Myocyte (in vitro differentiated cells): ENCODE results near the gene SCD. TPM values are rescaled to one million over a fixed set of nuclear protein-coding genes. Genes with fewer than 3 reads are reported as not detected.
A peak's percentile ranks its signal among the peaks of the same experiment; 100 is the strongest.

Experiments
- DNase-seq: peaks from one replicate; pipeline ENCODE4 v3.0.0-alpha.2; 2012; ENCODE audit warnings: low read depth
- total RNA-seq: library from RNA; depleted of rRNA; stranded (reverse); fragments of >200 nt; gene quantifications from 2 replicates; pipeline ENCODE4 v1.2.3, GENCODE V29; 2014

The SCD gene
- total RNA-seq, 1 donor from 2014 or later, result 937 TPM

DNA sequence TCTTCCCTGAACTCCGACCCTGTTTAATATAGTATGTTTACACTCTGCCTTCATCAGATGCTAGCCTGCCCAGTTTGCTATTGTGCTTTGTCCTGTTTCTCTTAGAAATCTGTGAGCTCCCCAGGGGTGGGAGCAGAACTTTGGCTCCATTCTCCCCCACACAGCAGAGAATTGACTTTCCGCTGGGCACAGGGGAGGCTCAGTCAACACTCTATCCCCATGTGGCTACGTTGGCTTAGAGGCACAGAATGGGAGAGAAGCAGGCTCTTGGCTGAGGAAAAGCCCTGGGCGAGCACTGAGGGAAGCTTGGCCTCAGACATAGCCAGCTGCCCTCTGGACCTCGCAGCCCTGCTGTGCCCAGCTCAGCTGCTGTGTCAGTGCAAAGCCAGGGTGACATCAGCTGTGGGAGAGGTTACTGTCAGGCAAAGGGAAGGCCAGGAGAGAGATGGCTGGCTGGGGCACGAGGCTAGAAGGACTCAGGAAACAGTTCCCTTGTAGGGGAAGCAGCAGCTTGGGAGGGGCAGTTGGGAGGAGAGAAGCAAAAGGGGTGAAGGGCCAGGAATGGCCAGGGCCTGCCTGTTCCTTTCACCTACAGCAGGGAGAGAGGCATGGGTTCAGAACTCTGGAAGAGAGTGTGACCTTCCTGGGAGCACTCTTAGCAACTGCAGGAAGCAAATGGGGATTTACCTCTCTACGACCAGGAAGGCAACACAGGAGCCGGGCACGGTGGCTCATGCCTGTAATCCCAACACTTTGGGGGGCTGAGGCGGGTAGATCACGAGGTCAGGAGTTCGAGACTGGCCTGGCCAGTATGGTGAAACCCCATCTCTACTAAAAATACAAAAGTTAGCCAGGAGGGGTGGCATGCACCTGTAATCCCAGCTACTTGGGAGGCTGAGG, 5.8 kb upstream of the SCD start:
- DNase-seq, result peak; percentile 93

DNA sequence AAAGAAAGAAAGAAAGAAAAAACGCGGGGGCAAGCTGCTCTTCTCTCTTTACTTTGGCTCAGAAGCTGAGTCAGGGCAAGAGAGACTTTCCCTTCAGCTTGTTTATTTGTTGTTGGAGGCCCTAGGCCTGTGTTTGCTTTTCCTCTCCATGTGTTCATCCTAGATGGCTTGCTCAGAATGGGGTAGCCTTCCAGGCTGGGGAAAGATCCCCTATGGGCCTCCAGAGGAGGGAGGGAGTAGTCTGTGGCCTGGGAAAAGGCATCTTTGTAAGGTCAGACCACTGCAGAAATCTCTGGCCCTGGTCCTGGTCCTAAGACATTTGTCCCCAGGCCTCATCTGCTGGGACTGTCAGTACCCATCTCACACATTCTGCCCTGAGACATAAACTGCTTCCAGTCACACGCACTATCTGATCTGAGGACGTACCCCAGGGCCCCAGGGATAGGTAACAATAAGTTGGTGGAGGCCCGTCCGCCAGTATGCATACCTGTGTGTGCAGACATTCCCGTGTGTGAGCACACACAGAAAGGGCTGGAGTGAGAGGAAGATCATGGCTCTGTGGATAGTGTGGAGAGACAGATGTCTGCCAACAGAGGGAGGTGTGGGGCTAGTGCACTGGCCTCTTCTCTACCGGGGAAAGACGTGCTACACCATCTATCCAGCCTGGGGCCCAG, 4.9 kb upstream of the SCD start:
- peak; percentile 67 for DNase-seq

DNA sequence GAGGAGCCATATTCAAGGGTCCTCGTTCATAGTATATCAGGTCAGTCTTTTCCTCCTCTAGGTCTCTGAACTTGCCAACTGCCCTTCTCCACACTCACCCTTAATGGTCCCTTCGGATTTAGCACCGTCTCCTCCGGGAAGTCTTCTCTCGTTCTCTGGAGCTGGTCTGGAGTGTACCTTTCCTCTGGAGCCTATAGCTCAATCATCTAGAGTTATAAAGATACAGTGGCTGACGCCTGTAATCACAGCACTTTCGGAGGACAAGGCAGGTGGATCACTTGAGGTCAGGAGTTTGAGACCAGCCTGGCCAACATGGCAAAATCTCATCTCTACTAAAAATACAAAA, 4.4 kb upstream of the SCD start:
- no peak for DNase-seq

DNA sequence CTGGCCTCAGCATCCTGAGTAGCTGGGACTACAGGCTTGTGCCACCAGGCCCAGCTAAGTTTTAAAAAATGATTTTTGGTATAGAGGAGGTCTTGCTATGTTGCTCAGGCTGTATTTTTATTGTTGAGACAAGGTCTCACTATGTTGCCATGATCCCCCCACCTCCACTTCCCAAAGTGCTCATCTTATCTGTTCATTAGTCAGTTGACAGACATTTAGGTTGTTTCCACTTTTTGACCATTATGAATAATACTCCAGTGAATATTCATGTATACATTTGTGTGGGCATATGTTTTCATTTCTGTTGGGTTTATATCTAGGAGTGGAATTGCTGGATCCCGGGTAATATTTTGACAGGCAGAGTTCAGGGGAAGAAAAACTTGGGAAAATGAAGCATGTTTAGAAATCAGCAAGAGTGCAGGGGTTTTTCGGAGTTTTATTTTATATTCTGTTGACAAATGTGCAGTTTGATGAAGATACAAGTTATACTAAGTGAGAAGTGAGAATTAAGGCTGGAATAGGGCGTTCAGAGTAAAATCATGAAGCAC, 2.7 kb upstream of the SCD start:
- DNase-seq, result no peak

DNA sequence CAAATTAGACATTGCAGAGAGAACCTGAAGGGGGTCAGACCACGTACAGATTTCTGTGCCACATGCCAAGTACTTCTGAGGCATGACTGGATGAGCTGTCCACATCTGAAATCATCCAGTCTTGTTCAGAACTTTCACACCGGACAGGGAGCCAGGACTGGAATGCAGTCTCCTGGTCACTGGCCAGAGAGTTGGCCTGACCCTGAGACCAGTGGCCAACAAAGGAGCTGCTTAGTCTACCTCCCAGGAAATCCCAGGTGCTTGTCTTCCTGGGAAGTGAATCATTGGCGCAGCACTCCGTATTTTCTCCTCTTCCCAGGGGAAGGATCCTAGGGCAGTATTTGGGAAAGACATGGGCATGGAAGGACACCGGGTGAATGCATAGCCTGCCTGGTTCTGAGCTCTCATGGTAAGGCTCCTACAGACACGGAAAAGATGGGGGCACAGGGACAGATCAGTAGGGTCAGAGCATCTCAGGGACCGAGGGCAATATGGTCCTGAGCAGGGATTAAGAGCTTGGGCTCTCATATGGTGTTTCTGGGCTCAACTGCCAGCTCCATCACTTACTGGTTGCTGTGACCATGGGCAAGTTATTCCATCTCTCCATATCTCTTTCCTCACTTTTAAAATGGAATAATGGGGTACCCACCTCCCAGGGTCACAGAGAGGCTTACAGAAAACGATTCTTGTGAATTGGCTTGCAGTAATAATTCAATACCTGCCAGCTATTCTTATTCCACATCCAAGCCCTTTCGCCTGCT, 1.3 kb upstream of the SCD start:
- DNase-seq, result peak; percentile 68

DNA sequence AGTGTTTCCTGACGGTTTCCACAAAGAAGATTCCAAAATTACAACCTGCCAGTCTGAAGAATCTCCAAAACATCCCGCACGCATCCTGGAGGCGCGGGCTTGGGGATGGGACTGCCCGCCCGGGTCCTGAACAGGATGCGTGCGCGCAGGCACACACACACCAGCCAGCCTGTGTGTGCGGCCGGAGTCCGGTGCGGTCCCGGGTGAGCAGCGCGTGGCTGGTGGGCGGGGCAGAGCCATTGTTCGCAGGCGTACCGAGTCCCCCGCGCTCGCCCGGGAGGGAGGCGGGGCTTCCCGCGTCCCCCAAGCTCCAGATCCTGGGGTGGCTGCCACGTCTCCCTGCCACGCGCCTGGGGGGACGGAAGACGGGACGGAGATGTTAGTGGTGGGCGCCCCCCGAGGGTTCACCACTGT, 675 bp upstream of the SCD start:
- peak; percentile 77 for DNase-seq

DNA sequence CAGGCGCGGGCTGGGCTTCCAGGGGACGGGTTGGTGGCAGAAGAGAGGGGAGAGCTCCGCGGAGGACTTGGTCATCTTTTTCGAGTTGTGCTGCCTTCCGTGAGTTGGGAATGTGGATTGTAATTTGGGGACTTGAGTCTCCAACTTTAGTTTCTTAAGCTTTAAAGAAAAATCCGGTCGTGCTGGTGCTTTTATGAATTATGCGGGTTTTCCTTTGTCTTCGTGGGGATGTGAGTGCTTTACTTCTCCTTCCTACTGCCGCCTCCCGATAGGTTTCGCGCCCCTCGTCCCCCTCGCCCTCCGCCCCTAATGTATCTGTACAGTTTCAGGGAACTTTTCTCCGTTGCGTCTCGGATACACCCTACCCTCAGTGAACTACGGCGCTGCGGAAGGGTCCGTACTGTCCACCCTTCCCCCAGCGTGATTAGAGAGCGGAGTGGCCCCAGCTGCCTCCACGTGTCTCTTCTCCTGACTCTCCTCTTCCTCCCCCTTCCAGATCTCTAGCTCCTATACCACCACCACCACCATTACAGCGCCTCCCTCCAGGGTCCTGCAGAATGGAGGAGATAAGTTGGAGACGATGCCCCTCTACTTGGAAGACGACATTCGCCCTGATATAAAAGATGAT, 649 bp downstream of the SCD start:
- DNase-seq, result no peak

DNA sequence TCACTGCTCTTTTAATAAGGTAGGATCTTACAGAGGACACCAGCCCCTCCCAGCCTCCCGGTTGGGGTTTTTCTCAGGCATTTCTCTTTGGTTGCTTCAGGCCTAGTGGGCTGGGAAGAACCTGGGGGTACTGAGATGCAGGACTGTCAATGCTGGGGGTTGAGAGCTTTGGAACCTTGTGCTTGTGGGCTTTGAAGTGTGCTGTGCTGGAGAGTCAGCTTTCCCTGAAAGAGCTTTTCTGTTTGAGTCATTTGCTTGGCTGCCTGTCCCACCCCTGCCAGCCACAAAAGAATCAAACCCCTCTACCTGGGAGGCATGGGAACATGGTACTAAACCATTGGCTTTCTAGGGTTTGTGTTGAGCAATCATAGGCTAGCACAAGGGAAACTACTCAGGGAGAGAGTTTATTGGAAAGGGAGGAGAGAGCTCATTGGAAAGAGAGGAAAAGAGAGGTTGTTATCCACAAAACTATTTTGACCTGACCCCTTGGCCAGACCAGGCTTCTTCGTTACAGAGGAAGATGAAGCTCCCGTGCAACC, 1.4 kb downstream of the SCD start:
- no peak for DNase-seq

DNA sequence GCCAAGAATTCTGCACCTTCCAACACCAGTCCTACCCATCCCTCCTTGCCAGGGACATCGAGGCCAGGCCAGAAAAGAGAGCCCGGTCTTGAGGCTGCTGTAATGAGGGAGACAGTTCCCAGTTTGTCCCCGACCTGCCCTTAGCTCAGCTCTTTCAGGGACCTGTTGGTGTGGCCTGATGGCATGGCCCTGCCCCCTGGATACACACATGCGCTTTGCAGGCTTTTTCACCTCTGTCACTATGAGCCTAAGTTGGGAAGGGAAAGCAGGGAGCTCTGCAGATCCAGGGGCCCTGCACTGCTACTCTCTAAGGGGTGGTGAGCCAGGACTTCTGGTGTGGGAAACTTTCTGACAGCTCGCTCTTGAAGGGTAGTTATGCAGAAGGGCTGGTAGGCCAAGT, 2.1 kb downstream of the SCD start:
- DNase-seq, result no peak

DNA sequence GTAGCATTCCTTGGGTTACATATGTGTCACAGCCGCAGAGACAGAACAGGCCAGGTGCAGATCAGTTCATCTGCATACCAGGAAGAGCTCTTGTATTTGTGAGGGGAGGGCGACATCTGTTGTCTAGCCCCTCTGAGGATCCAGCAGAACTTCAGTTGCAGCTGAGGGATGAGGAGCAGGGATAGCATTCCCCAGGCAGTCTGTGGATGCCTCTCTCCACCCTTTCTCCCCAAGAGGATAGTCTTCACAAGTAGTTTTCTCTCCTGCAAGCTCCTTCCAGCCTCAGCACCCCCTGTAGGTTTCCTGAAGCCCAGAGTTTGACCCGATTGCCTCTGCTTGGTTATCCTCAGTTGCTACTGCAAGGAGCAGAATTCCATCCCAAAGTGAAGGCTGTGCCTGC, 2.6 kb downstream of the SCD start:
- no peak for DNase-seq

DNA sequence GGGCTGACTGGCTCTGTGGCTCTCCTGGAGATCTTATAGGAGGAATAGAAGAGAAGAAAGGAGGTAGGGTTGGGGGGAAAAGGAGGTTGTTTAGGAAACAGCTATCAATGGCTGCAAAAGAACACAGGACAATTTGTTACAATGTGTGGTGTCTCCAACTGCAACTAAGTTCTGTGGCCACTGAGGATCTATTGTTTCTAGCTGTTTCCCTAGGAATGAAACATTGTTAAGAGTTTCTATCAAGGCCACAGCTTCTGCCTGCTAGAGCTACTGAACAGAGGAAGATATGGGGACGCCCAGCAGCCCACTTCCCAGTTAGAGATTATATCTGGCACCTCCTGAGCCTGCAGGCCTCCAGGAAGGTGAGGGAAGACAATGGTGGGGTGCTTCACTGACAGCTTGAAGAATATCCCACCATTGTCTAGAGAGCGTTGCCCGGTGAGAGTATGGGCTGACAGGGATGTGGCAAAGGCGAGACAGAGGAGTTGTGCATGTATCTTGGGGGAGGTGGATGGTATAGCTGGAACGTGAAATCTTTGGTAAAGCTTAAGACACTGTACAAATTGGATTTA, 4.0 kb downstream of the SCD start:
- DNase-seq, result no peak

DNA sequence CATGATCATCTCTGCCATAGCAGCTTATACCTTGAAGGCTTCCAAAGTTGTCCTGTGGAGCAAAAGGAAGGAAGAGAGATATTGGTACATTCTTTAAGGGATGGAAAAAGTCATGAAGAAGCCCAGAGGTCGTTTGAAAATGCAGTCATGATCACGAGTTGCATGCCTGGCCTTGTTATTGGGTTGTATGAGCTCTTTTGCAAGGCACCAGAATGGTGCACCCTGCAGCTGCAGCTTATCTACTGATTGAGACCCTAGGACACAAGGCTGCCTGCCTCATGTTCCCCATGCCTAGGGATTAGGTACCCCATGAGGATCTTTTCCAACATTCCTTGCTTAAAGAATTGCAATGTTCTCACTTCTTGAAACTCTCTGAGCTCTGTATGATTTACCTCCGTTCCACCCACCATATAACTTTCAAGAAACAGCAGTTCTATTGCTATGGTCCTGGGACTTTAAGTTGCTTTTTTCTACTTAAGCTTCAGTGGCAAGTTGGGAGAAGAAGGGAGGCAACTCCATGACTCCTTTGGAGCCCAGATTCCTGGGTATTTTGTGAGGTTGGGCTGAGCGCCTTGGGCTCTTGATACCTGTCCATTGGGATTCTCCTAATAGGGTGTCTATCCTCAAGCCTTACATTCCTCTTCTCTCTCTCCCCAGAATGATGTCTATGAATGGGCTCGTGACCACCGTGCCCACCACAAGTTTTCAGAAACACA, 6.9 kb downstream of the SCD start:
- DNase-seq, result no peak

DNA sequence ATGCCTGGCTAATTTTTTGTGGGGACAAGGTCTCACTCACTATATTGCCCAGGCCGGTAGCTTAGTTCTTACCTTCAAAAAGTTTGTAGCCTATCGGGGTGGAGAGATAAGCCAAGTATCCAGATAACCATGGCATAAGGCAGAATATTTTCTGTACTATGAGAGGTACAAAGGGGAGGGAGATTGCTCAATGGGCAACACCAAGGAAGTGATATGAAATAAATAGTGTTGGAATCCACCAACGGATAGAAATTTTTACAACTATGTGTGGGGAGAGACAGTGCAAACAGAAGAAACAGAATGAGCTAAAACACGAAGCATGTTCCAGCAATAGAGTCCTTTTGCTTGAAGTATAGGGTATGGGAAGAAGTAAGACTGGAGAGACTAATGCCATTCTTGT, 8.1 kb downstream of the SCD start:
- DNase-seq, result no peak

DNA sequence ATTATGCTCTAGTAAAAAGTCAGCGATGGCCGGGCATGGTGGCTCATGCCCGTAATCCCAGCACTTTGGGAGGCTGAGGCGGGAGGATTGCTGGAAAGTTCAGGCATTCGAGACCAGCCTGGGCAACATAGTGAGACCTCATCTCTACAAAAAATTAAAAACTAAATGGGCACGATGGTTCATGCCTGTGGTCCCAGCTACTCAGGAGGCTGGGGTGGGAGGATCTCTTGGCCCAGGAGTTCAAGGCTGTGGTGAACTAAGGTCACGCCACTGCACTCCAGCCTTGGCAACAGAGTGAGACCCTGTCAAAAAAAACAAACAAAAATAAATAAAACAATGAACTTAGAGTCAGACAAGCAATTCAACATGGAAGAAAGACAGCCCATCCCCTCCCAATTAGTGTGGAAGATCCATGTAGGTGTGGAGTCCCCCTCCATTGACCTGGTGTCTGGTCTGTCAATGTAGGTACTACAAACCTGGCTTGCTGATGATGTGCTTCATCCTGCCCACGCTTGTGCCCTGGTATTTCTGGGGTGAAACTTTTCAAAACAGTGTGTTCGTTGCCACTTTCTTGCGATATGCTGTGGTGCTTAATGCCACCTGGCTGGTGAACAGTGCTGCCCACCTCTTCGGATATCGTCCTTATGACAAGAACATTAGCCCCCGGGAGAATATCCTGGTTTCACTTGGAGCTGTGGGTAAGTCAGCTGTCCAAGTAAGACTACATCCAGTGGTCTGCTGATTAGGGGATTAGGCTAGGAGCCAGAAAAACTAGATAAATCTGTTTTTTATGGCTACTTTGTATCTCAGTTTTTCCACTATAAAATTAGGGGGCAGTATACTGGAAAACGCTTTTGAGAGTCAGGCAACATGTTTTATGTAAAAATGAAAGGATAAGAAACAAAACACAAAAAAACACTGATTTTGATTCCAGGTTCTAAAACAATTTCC, 9.3 kb downstream of the SCD start:
- DNase-seq, result no peak

DNA sequence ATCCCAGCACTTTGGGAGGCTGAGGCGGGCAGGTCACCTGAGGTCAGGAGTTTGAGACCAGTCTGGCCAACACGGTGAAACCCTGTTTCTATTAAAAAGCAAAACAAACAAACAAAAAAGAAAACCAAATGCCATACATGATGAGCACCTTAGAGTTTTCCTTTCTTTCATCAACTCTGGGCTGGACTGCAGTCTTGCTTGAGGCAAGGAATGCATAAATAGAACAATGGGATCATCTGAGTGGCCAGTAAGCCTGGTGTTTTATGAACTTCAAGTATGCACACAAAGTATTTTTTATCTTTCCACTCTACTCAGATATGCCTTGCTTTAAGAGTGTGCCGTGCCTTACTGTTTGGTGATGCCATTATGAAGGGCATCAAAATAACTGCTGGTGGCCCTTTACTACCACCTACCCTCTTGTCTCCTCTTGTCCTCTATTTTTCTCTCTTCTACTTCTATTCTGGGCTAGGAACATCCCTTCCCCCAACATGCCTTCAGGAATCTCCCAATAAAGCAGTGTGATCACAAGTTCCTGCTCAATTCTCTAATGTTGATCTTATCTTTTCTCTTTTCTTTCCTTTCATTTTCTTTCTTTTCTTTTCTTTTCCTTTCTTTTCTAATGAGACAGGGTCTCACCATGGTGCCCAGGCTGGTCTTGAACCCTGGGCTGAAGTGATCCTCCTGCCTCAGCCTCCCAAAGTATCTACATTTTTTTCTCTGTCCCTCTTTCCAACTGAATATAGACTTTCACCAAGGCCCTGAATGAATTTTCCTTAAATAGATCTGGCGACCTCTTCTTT, 10.2 kb downstream of the SCD start:
- DNase-seq, result no peak

DNA sequence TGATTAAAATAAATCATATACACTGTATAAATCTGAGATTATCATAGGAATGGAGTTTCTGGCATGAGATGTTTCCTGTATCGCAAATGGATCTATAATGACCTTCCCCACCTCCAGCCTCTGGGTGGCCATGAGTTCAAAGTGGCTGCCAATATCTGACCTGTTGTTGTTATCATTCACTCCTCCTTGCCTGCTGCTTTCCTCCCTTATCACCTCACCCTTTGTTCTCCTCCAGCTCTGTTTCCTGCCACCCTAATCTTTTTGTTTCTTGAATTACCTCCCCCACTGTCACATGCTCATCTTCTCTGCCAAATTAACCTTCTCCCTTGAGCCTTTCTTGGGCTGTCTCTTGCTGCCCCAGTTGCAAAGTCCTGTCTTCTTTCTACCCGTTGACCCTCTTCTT, 12.0 kb downstream of the SCD start:
- DNase-seq, result no peak

DNA sequence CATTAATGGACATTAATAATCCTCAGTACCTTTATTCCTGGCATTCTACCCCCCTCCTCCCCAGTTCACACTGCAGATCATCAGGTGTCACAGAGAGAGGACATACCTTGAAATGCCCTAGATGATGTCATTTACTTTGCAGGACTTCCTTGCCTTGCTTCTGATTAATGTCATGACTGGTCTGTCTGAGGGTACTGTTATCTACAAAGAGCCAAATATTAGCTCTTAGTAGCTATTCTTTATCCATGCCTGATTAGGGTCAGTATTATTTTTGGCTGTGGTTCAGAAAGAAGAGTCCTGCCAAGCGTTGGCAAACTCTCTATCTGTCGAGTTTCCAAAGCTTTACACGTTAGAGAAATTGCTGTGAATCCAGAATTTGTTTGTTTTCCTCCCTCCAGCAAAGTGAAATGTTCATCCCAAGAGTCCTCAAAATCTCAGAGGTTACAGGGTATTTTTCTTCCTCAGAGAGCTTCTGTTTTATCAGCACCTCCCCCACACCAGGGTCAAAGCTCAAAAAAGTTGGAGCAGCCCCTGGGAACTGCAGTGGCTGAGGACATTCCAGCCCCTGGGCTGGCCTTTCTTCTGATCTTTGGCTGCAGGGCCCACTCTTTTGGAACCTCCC, 12.6 kb downstream of the SCD start:
- no peak for DNase-seq

DNA sequence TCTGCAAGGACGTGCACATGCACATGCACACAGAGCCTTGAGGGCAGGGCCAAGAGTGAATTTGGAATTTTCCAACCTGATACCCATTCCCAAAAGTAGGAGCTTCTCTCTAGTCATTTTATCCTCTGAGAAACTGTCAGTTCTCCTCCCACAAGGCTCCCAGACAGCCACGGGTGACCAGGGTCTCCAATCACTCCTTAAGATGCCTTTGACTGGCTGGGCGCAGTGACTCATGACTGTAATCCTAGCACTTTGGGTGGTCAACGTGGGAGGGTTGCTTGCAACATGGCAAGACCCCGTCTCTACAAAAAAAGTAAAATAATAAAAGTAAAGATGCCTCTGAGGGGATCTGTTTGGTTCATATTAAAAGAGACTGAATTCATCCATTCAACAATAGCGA, 13.2 kb downstream of the SCD start:
- no peak for DNase-seq
